ENCODE data around the gene RBBP8NL.

DNA sequence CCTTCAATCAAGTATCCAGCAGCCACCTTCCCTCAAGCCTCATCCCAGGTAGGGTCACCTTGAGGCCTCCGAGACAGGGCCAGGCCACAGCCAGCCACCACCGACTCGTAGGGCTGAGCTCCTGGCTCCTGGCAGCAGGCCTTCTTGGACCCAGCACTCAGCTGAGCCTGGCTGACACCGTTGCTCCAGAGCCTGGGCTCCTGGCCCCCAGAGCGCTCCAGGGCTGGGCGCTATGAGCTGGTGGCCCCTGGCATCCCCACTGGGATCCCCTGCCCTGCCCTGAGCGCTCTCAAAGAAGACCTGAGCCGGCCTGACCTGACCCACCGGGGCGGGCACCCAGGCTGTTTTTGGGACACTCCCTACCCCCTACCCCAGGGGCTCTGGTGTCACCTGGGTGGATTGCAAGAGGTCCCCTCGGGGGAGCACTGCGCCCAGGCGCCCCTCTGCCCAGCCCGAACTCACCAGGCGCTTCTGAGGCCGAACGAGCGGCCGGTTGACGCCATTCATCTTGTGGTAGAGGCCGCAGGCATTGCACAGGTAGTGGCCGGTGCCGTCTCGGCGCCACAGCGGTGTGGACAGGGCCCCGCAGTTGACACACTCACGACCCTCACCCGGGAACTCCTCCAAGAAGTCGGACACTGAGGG lies 45.7 kb upstream of the RBBP8NL start:
- TF ChIP-seq, protein P1, sequence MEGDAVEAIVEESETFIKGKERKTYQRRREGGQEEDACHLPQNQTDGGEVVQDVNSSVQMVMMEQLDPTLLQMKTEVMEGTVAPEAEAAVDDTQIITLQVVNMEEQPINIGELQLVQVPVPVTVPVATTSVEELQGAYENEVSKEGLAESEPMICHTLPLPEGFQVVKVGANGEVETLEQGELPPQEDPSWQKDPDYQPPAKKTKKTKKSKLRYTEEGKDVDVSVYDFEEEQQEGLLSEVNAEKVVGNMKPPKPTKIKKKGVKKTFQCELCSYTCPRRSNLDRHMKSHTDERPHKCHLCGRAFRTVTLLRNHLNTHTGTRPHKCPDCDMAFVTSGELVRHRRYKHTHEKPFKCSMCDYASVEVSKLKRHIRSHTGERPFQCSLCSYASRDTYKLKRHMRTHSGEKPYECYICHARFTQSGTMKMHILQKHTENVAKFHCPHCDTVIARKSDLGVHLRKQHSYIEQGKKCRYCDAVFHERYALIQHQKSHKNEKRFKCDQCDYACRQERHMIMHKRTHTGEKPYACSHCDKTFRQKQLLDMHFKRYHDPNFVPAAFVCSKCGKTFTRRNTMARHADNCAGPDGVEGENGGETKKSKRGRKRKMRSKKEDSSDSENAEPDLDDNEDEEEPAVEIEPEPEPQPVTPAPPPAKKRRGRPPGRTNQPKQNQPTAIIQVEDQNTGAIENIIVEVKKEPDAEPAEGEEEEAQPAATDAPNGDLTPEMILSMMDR (conservative IDR thresholded peaks at IDR 0.05 in 1 of 2, IDR thresholded peaks at IDR 0.05 in 1 of 2; ENCODE audit: extremely low read depth in 1 of 2, insufficient read depth in 1 of 2, low read depth in 1 of 2, low read length in 2 of 2) = no peak
- TF ChIP-seq EZH2 (IDR thresholded peaks at IDR 0.05; ENCODE audit: borderline replicate concordance, low read length) = no peak

Data from mammary epithelial cell (primary cell).